GM08714 (cell line): ENCODE results near the gene CAMK2A.

Experiments used
- H3K4me3 ChIP-seq: fragments of 200-500 bp; sonication (Bioruptor generic); 2 replicates; pipeline ENCODE4 v1.5.1; 2014; ENCODE audit warnings: mild to moderate bottlenecking, low read length, inconsistent platforms
- ZNF274 ChIP-seq: IDR thresholded peaks from 2 replicates; pipeline ENCODE4 v1.6.1; 2012; ENCODE audit warnings: mild to moderate bottlenecking, low read depth, low read length

Gene CAMK2A

GRCh38 chr5:150208187-150209098 lies 81.1 kb downstream of the CAMK2A start:
- TF ChIP-seq ZNF274 = no peak
- H3K4me3 ChIP-seq = no peak overlapping the region

- H3K4me3 ChIP-seq = no peak overlapping the region
Observed at GRCh38 chr5:150206779-150207115, 82.8 kb downstream of the CAMK2A start.

GRCh38 chr5:150206098-150206778 lies 83.3 kb downstream of the CAMK2A start:
- no peak for TF ChIP-seq ZNF274
- no peak overlapping the region for H3K4me3 ChIP-seq

More at GRCh38 chr5:150206779-150207115, 82.8 kb downstream of the CAMK2A start:
- TF ChIP-seq ZNF274 = no peak

GRCh38 chr5:150204590-150204960 lies 85.0 kb downstream of the CAMK2A start:
- TF ChIP-seq ZNF274 = no peak
- H3K4me3 ChIP-seq = no peak overlapping the region

GRCh38 chr5:150203832-150204589 lies 85.6 kb downstream of the CAMK2A start:
- H3K4me3 ChIP-seq = no peak overlapping the region
- no peak for TF ChIP-seq ZNF274

GRCh38 chr5:150202501-150202900 lies 87.1 kb downstream of the CAMK2A start:
- no peak overlapping the region for H3K4me3 ChIP-seq
- no peak for TF ChIP-seq ZNF274

- no peak for TF ChIP-seq ZNF274
- H3K4me3 ChIP-seq = no peak overlapping the region
Observed at GRCh38 chr5:150197476-150197875, 92.1 kb downstream of the CAMK2A start.

- H3K4me3 ChIP-seq = no peak overlapping the region
- no peak for TF ChIP-seq ZNF274
Observed at GRCh38 chr5:150196986-150197385, 92.6 kb downstream of the CAMK2A start.

GRCh38 chr5:150196514-150196913 lies 93.1 kb downstream of the CAMK2A start:
- H3K4me3 ChIP-seq = no peak overlapping the region
- no peak for TF ChIP-seq ZNF274

- TF ChIP-seq ZNF274 = no peak
- no peak overlapping the region for H3K4me3 ChIP-seq
Observed at GRCh38 chr5:150195736-150196485, 93.7 kb downstream of the CAMK2A start.

GRCh38 chr5:150192462-150192861 lies 97.1 kb downstream of the CAMK2A start:
- H3K4me3 ChIP-seq = no peak overlapping the region
- TF ChIP-seq ZNF274 = no peak

GRCh38 chr5:150190987-150191386 lies 98.6 kb downstream of the CAMK2A start:
- no peak for TF ChIP-seq ZNF274
- no peak overlapping the region for H3K4me3 ChIP-seq

- H3K4me3 ChIP-seq = no peak overlapping the region
- no peak for TF ChIP-seq ZNF274
Observed at GRCh38 chr5:150190503-150190979, 99.0 kb downstream of the CAMK2A start.
